HG03521 (cell line): ENCODE measurements around the gene EMC7.

ENCODE experiments used
- ATAC-seq: cut with Tn5 transposase; IDR thresholded peaks from one replicate; pipeline ENCODE4 v1.9.1; 2021; ENCODE audit warnings: mild to moderate bottlenecking, moderate library complexity; ENCODE audit not compliant: unreplicated experiment

Gene EMC7

GRCh38 chr15:34038871-34039789 lies 62.5 kb downstream of the EMC7 start, which contains the start of gene AVEN:
AVEN (minus strand) TSS chr15:34039204; CDS start chr15:34039046, 158 bp downstream.
- ATAC-seq: peak; percentile 49

GRCh38 chr15:34038023-34038870 lies 63.4 kb downstream of the EMC7 start:
- ATAC-seq: peak; percentile 64
